Colonic mucosa (tissue), 4 donors: Measurements from ENCODE around the gene VEZF1. TPM values are rescaled to one million over a fixed set of nuclear protein-coding genes. Genes with fewer than 3 reads are reported as not detected.

Experiments used
- DNase-seq: peaks from one replicate; pipeline ENCODE4 v3.0.0-alpha.2; 2020
- H3K27ac ChIP-seq: fragments of 200-600 bp; one replicate; pipeline ENCODE4 v1.8.0; 2021
- H3K27me3 ChIP-seq: fragments of 200-600 bp; one replicate; pipeline ENCODE4 v1.8.0; 2021
- H3K36me3 ChIP-seq: fragments of 200-600 bp; one replicate; pipeline ENCODE4 v1.8.0; 2021
- H3K4me1 ChIP-seq: fragments of 200-600 bp; one replicate; pipeline ENCODE4 v1.8.0; 2021; ENCODE audit warnings: mild to moderate bottlenecking
- H3K4me3 ChIP-seq: fragments of 200-600 bp; one replicate; pipeline ENCODE4 v1.8.0; 2021
- H3K9ac ChIP-seq, 2 donors: one replicate each; pipeline ENCODE4 v1.7.0; 2013; ENCODE audit warnings: control low read depth in 2 of 2, low read depth in 2 of 2, low read length in 2 of 2
- H3K9me3 ChIP-seq: fragments of 200-600 bp; one replicate; pipeline ENCODE4 v1.8.0; 2021
- intact Hi-C: fragments of 100-400 bp; cut with DNase I; formaldehyde crosslinking; loops from one replicate; pipeline ENCODE4 v1.14.1; 2022
- total RNA-seq, 2 donors: library from RNA; stranded (reverse); fragmentation: NEBNext Ultra II Directional in 1 of 2; extraction: Animal tissue kit (Norgen Biotek cat#: 25700) in 1 of 2; gene quantifications; one replicate each; pipeline ENCODE4 v1.2.1, GENCODE V29; 2021
- TF ChIP-seq, protein P1 (sequence below): fragments of 200-600 bp; IDR thresholded peaks from one replicate; pipeline ENCODE4 v1.8.0; 2022; ENCODE audit warnings: antibody characterized with exemption, mild to moderate bottlenecking
- donor health status: healthy.
- donor health status: DM: no; HTN: no; CAD: no.
- donor health status: DM: no; HTN: no; CAD: no.

Gene VEZF1, protein sequence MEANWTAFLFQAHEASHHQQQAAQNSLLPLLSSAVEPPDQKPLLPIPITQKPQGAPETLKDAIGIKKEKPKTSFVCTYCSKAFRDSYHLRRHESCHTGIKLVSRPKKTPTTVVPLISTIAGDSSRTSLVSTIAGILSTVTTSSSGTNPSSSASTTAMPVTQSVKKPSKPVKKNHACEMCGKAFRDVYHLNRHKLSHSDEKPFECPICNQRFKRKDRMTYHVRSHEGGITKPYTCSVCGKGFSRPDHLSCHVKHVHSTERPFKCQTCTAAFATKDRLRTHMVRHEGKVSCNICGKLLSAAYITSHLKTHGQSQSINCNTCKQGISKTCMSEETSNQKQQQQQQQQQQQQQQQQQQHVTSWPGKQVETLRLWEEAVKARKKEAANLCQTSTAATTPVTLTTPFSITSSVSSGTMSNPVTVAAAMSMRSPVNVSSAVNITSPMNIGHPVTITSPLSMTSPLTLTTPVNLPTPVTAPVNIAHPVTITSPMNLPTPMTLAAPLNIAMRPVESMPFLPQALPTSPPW
- 10 to 100 TPM; 35.7 to 52.8 TPM for total RNA-seq

DNA sequence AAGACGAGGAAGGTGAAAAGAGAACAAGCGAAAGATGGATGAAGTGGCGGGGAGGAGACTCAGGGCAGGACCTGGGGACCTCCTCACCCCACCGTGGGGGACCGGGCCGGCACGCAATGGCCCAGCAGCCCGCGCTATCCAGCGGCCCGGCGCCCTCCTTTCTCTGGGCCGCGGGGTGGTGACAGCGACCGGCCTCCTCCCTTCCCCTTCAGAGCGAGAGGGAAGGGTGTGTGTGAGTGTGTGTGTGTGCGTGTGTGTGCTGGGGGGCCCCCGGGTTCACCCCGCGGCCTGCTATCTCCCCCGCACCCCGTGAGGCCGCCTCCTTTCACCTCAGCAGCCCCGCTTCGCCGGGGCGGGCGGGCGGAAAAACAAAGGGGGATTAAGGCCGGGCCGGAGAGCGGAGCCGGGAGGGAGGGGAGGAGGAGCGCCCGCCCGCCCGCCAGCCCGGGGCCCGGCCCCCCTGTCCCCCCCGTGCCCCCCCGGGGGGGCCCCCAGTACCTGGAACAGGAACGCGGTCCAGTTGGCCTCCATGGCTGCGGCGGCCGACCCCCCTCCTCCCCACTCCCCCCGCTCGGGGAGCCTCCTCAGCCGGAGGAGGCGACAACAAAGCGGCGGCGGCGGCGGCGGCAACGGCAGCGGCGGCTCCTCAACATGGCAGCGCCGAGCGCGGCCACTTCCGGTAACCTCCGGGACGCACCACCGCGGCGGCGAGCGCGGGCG lies at the start of gene VEZF1:
Gene VEZF1 (minus strand): TSS at position 674 of the 720 bp plus-strand sequence. CDS start 143 bp downstream, at position 531.
- Histone ChIP-seq H3K36me3 (no peaks in the 10 kb centered on the region), H3K4me1 (peaks cover 7% of the 10 kb centered on the region), H3K4me3 (peak within 1 kb of the TSS; percentile 86), H3K27ac (peak within 1 kb of the TSS; percentile 96), H3K27me3 (no peaks in the 10 kb centered on the region), H3K9ac (peak within 1 kb of the TSS; percentile 95 to 99), H3K9me3 (no peaks in the 10 kb centered on the region)
- TF ChIP-seq, protein P1, sequence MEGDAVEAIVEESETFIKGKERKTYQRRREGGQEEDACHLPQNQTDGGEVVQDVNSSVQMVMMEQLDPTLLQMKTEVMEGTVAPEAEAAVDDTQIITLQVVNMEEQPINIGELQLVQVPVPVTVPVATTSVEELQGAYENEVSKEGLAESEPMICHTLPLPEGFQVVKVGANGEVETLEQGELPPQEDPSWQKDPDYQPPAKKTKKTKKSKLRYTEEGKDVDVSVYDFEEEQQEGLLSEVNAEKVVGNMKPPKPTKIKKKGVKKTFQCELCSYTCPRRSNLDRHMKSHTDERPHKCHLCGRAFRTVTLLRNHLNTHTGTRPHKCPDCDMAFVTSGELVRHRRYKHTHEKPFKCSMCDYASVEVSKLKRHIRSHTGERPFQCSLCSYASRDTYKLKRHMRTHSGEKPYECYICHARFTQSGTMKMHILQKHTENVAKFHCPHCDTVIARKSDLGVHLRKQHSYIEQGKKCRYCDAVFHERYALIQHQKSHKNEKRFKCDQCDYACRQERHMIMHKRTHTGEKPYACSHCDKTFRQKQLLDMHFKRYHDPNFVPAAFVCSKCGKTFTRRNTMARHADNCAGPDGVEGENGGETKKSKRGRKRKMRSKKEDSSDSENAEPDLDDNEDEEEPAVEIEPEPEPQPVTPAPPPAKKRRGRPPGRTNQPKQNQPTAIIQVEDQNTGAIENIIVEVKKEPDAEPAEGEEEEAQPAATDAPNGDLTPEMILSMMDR: no peak
- DNase-seq: peak; percentile 73
- intact Hi-C loops: loop anchor here (5.0 kb wide), 2 partner anchors 35 to 95 kb away; no protein-coding TSS in a partner anchor

DNA sequence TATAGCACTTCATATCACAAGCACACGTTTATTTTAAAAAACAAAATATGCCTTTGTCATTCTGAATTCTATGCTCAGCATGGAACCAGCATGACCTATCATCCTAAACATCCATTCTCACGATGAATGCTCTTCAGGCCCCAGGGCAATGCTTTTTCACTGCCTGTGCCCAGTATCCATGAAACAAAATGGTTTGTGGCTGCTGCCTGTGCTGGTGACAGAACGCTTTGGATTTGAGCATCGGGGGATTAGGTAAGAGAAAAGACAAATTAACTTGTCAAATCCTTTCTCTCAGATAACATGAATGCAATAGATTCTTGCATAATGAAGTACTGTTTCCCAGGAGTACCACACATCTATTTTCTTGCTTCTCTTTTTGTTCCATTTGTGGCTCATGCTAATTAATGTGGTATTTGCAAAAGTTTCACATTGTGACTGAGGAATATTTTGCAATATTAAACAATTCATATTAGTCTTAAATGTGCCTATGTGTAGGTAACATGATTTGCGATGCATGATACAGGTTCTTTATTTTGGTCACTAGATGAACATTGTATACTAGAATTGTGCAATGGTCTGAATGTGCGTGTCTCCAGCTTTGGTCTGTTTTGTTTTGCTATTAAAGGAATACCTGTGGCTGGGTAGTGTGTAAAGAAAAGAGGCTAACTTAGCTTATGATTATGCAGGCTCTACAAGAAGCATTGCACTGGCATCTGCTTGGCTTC lies 44.8 kb upstream of the VEZF1 start:
- no peaks in the 10 kb centered on the region for H3K27me3 ChIP-seq
- DNase-seq: no peak
- H3K27ac ChIP-seq: no peak overlapping the region
- H3K4me1 ChIP-seq: no peaks in the 10 kb centered on the region
- H3K9ac ChIP-seq: no peak overlapping the region
- no peaks in the 10 kb centered on the region for H3K36me3 ChIP-seq
- H3K9me3 ChIP-seq: no peaks in the 10 kb centered on the region
- no peak overlapping the region for H3K4me3 ChIP-seq
- TF ChIP-seq, protein P1: no peak
- intact Hi-C loops: no loop called here

DNA sequence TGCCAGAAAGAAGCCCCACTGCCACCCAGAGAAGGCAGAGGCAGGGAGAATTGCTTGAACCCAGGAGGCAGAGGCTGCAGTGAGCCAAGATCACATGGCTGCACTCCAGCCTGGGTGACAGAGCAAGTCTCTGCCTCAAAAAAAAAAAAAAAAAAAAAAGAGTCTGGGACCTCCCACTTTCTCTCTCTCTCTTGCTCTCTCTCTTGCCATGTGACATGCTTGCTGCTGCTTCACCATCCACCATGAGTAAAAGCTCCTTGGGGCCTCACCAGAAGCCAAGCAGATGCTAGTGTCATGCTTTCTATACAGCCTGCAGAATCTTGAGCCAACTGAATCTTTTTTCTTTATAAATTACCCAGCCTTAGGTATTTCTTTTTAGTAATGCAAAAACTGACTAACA lies 40.5 kb upstream of the VEZF1 start:
- TF ChIP-seq, protein P1: no peak
- H3K36me3 ChIP-seq: no peaks in the 10 kb centered on the region
- DNase-seq: no peak
- H3K9me3 ChIP-seq: no peaks in the 10 kb centered on the region
- H3K4me1 ChIP-seq: no peaks in the 10 kb centered on the region
- no peaks in the 10 kb centered on the region for H3K27me3 ChIP-seq
- H3K9ac ChIP-seq: no peak overlapping the region
- H3K27ac ChIP-seq: no peak overlapping the region
- intact Hi-C loops: no loop called here
- no peak overlapping the region for H3K4me3 ChIP-seq

DNA sequence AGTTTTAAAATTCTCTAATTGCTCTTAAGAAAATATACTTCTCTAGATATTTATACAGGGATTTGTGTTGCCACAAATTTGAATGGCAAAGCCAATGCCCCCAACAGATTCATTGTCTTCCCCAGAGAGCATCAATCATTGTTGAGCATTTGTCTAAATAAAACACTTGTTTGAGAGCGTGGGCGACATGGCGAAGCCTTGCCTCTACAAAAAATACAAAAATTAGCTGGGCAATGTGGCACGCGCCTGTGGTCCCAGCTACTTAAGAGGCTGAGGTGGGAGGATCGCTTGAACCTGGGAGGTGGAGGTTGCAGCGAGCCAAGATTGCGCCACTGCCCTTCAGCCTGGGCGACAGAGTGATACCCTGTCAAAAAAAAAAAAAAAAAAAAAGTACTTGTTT lies 32.3 kb upstream of the VEZF1 start:
- Histone ChIP-seq H3K4me1 (no peaks in the 10 kb centered on the region), H3K27me3 (no peaks in the 10 kb centered on the region), H3K27ac (no peak overlapping the region), H3K9me3 (no peaks in the 10 kb centered on the region), H3K9ac (no peak overlapping the region), H3K36me3 (no peaks in the 10 kb centered on the region), H3K4me3 (no peak overlapping the region)
- intact Hi-C loops: no loop called here
- no peak for DNase-seq
- TF ChIP-seq, protein P1: no peak

DNA sequence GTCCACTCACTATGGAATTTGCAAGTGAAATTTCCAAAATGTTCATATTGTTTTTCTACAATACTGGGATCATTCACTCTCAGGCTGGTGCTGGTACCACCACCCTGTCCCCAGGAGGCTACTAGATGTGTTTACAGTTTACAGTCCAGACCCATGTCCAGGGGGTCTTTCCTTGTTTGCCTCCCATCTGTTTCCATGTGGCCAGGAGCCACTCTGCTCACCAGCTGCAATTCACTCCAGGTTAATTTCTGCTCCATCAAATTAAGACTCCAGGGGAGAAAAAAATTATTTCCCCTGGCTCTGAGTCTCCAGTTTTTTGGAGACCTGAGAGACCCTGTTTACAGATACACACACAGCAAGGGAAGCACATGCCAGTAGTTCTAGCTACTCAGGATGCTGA lies 31.5 kb upstream of the VEZF1 start:
- no peaks in the 10 kb centered on the region for H3K9me3 ChIP-seq
- H3K36me3 ChIP-seq: no peaks in the 10 kb centered on the region
- no peak overlapping the region for H3K4me3 ChIP-seq
- no peak overlapping the region for H3K9ac ChIP-seq
- TF ChIP-seq, protein P1: no peak
- no peak overlapping the region for H3K27ac ChIP-seq
- H3K4me1 ChIP-seq: no peaks in the 10 kb centered on the region
- intact Hi-C loops: no loop called here
- no peaks in the 10 kb centered on the region for H3K27me3 ChIP-seq
- DNase-seq: no peak
